Stomach (tissue), 9 donors: ENCODE measurements around the gene EOLA2. TPM values are rescaled to one million over a fixed set of nuclear protein-coding genes. Genes with fewer than 3 reads are reported as not detected.
"Not testable (repeated sequence)": the region's sequence is repeated elsewhere in the genome, so short reads cannot be mapped to it uniquely, and the experiment has no call there.

ENCODE experiments used
- DNase-seq, 2 donors: peaks; one replicate each; pipeline versions ENCODE4 v3.0.0 to v3.0.0-alpha.2; 2013 to 2019
- H3K27ac ChIP-seq, 5 donors: fragments of 200-600 bp in 4 of 5; sonication (generic) in 4 of 5; one replicate each; pipeline ENCODE4 v1.5.1; 2013 to 2019; ENCODE audit warnings: mild to moderate bottlenecking in 1 of 5, moderate library complexity in 1 of 5
- H3K27me3 ChIP-seq, 3 donors: fragments of 200-600 bp; sonication (generic); one replicate each; pipeline ENCODE4 v1.5.1; 2017 to 2019; ENCODE audit warnings: mixed run types in 1 of 3
- H3K36me3 ChIP-seq, 4 donors: fragments of 200-600 bp; sonication (generic); 1 replicate in 3 of 4; 2 replicates in 1 of 4; pipeline ENCODE4 v1.5.1; 2016 to 2019
- H3K4me1 ChIP-seq, 4 donors: fragments of 200-600 bp; sonication (generic); one replicate each; pipeline ENCODE4 v1.5.1; 2016 to 2019
- H3K4me3 ChIP-seq, 4 donors: fragments of 200-600 bp; sonication (generic) in 3 of 4; one replicate each; pipeline ENCODE4 v1.5.1; 2016 to 2019; ENCODE audit warnings: mild to moderate bottlenecking in 1 of 4
- H3K9me3 ChIP-seq, 4 donors: fragments of 200-600 bp; sonication (generic); one replicate each; pipeline ENCODE4 v1.5.1; 2016 to 2019
- WGBS, 5 donors: extraction: QIAGEN DNeasy Blood & Tissue Kit in 3 of 5; methylation state at CpG; one replicate each; pipeline versions ENCODE4 v1.1.5 to v1.1.7; 2013 to 2018; 5-methylcytosine and 5-hydroxymethylcytosine counted together
- intact Hi-C: fragments of 100-400 bp; cut with DNase I; formaldehyde crosslinking; loops from one replicate; pipeline ENCODE4 v1.15.1; 2023; ENCODE audit warnings: low total_unique reads
- polyA plus RNA-seq, 3 donors: library from polyadenylated mRNA; stranded (reverse); fragments of 200-250 nt; gene quantifications; one replicate each; pipeline ENCODE4 v1.2.3, GENCODE V29; 2013
- total RNA-seq, 5 donors: library from RNA; depleted of rRNA; stranded (reverse); fragments of >200 nt; gene quantifications; one replicate each; pipeline versions ENCODE4 v1.1.0 to v1.2.3, GENCODE V29; 2014 to 2016
- donor health status: healthy with polysubstance abuse.
- donor health status: Bipolar disorder and iron deficiency.
- donor health status: healthy.

EOLA2 gene
- total and polyA plus RNA-seq, 8 donors, result 4.9 to 106 (median 22.9) TPM

- DNase-seq, H3K9me3 ChIP-seq, H3K27me3 ChIP-seq, H3K4me1 ChIP-seq, H3K4me3 ChIP-seq, intact Hi-C loops, H3K27ac ChIP-seq: not testable (repeated sequence)
- 86 to 100% (median 90%) methylated on average over 1 of the region's 5 CpGs; no CpG with 5 or more reads in 2 of the 5 donors for WGBS, 5 donors
- H3K36me3 ChIP-seq, result peaks cover 0 to 13% (median 8%) of the 10 kb centered on the region in 4 donors
Measured at GRCh38 chrX:149932970-149933369, 5.3 kb downstream of the EOLA2 start.

GRCh38 chrX:149932150-149932549 is 6.1 kb downstream of the EOLA2 start:
- H3K36me3 ChIP-seq, result peaks cover 0 to 13% (median 8%) of the 10 kb centered on the region in 4 donors
- H3K9me3 ChIP-seq, H3K27me3 ChIP-seq, H3K4me3 ChIP-seq, intact Hi-C loops, H3K4me1 ChIP-seq, H3K27ac ChIP-seq, DNase-seq: not testable (repeated sequence)
- WGBS, 5 donors, result 39 to 86% (median 75%) methylated on average over 2 of the region's 2 CpGs; no CpG with 5 or more reads in 1 of the 5 donors

GRCh38 chrX:149931355-149931754 is 6.9 kb downstream of the EOLA2 start:
- 41 to 70% (median 50%) methylated on average over 1 to 2 of the region's 4 CpGs for WGBS, 5 donors
- H3K36me3 ChIP-seq, result peaks cover 0 to 13% (median 8%) of the 10 kb centered on the region in 4 donors
- intact Hi-C loops, DNase-seq, H3K4me1 ChIP-seq, H3K27ac ChIP-seq, H3K9me3 ChIP-seq, H3K27me3 ChIP-seq, H3K4me3 ChIP-seq: not testable (repeated sequence)

GRCh38 chrX:149929400-149929799 is 8.9 kb downstream of the EOLA2 start, which contains the start of gene HSFX4:
TSS of gene HSFX4 (plus strand) at chrX:149929573. CDS start at chrX:149929645, 72 bp downstream.
- H3K27ac ChIP-seq, H3K4me1 ChIP-seq, intact Hi-C loops, H3K36me3 ChIP-seq, DNase-seq, H3K4me3 ChIP-seq, H3K27me3 ChIP-seq, H3K9me3 ChIP-seq: not testable (repeated sequence)
- WGBS, 5 donors, result 80 to 100% (median 83%) methylated on average over 2 of the region's 7 CpGs; no CpG with 5 or more reads in 2 of the 5 donors

- H3K4me3 ChIP-seq, H3K4me1 ChIP-seq, H3K9me3 ChIP-seq, H3K27ac ChIP-seq, DNase-seq, intact Hi-C loops, H3K27me3 ChIP-seq, H3K36me3 ChIP-seq: not testable (repeated sequence)
- WGBS, 5 donors, result 75 to 100% (median 90%) methylated on average over 1 of the region's 1 CpG; no CpG with 5 or more reads in 1 of the 5 donors
Measured at GRCh38 chrX:149928635-149929034, 9.7 kb downstream of the EOLA2 start.

GRCh38 chrX:149927964-149928258 is 10.4 kb downstream of the EOLA2 start:
- WGBS, 5 donors, result no CpG with 5 or more reads among the region's 1 CpG
- H3K4me3 ChIP-seq, H3K27ac ChIP-seq, H3K36me3 ChIP-seq, H3K27me3 ChIP-seq, DNase-seq, H3K4me1 ChIP-seq, H3K9me3 ChIP-seq, intact Hi-C loops: not testable (repeated sequence)

- WGBS, 5 donors, result 60 to 82% (median 73%) methylated on average over 1 of the region's 8 CpGs; no CpG with 5 or more reads in 1 of the 5 donors
- H3K4me1 ChIP-seq, H3K36me3 ChIP-seq, H3K4me3 ChIP-seq, H3K27ac ChIP-seq, H3K27me3 ChIP-seq, DNase-seq, intact Hi-C loops, H3K9me3 ChIP-seq: not testable (repeated sequence)
Measured at GRCh38 chrX:149927245-149927963, 10.9 kb downstream of the EOLA2 start.

- H3K4me1 ChIP-seq, H3K4me3 ChIP-seq, H3K27me3 ChIP-seq, DNase-seq, intact Hi-C loops, H3K36me3 ChIP-seq, H3K27ac ChIP-seq, H3K9me3 ChIP-seq: not testable (repeated sequence)
- no CpG with 5 or more reads among the region's 5 CpGs for WGBS, 5 donors
Measured at GRCh38 chrX:149924434-149924833, 13.9 kb downstream of the EOLA2 start.

- H3K27me3 ChIP-seq, DNase-seq, H3K27ac ChIP-seq, H3K9me3 ChIP-seq, H3K4me3 ChIP-seq, H3K36me3 ChIP-seq, H3K4me1 ChIP-seq, intact Hi-C loops: not testable (repeated sequence)
- WGBS, 5 donors, result no CpG with 5 or more reads among the region's 4 CpGs
Measured at GRCh38 chrX:149923836-149924235, 14.5 kb downstream of the EOLA2 start.
